GM21526 (cell line): ENCODE results near the gene ECE2.
"Not testable (repeated sequence)": the region's sequence is repeated elsewhere in the genome, so short reads cannot be mapped to it uniquely, and the experiment has no call there.

Experiments
- ATAC-seq: cut with Tn5 transposase; IDR thresholded peaks from one replicate; pipeline ENCODE4 v1.9.1; 2021; ENCODE audit warnings: moderate library complexity; ENCODE audit not compliant: unreplicated experiment, low FRiP score

Gene ECE2

GRCh38 chr3:184333700-184334099 lies 57.9 kb downstream of the ECE2 start:
- ATAC-seq = no peak

- ATAC-seq = no peak
Measured at GRCh38 chr3:184334470-184335158, 58.8 kb downstream of the ECE2 start.

- no peak for ATAC-seq
Measured at GRCh38 chr3:184335291-184335660, 59.5 kb downstream of the ECE2 start.

- peak; percentile 71 for ATAC-seq
Measured at GRCh38 chr3:184335661-184336546, 60.1 kb downstream of the ECE2 start.

GRCh38 chr3:184336547-184337398 lies 61.0 kb downstream of the ECE2 start:
- no peak for ATAC-seq

- no peak for ATAC-seq
Measured at GRCh38 chr3:184337399-184337714, 61.5 kb downstream of the ECE2 start, which contains the start of gene FAM131A. TSS of gene FAM131A (plus strand) at chr3:184337600. CDS start at chr3:184337631, 31 bp downstream.

GRCh38 chr3:184337981-184338380 lies 62.2 kb downstream of the ECE2 start:
- ATAC-seq = no peak

GRCh38 chr3:184338511-184338945 lies 62.7 kb downstream of the ECE2 start:
- ATAC-seq = no peak

- ATAC-seq = no peak
Measured at GRCh38 chr3:184339001-184339400, 63.2 kb downstream of the ECE2 start.

GRCh38 chr3:184339451-184340135 lies 63.8 kb downstream of the ECE2 start:
- ATAC-seq = not testable (repeated sequence)

- ATAC-seq = no peak
Measured at GRCh38 chr3:184341925-184342324, 66.1 kb downstream of the ECE2 start.
